A549 (cell line): ENCODE data around the gene MPC2. TPM values are rescaled to one million over a fixed set of nuclear protein-coding genes. Genes with fewer than 3 reads are reported as not detected.

Experiments
- ATAC-seq, 2 experiments: fragments of 200-7000 bp in 1 of 2; fragments of >200 bp in 1 of 2; cut with Nextera tagmentation in 1 of 2; cut with Tn5 transposase in 1 of 2; 3 replicates each; pipeline versions ENCODE4 v1.8.0 to v1.9.1; 2018 to 2020; ENCODE audit warnings: mild to moderate bottlenecking in 1 of 2, moderate library complexity in 1 of 2
- CTCF ChIA-PET: fragments of 300-600 bp; sonication (Branson Sonifier 250); formaldehyde crosslinking; extraction: SDS; loops from one replicate; lab custom pipeline; 2021; ENCODE audit warnings: antibody characterized with exemption, inconsistent platforms; lab: Yijun Ruan, JAX
- POLR2A ChIA-PET: fragments of 350-600 bp; formaldehyde crosslinking; extraction: SDS; loops from one replicate; lab custom pipeline; 2021; ENCODE audit warnings: antibody characterized with exemption, inconsistent platforms; lab: Yijun Ruan, JAX
- DNase-seq, 2 experiments: peaks; one replicate each; pipeline versions ENCODE4 v3.0.0 to v3.0.0-alpha.2; 2011 to 2016; ENCODE audit warnings: low read depth in 1 of 2, low spot score in 1 of 2
- FAIRE-seq: peaks from 2 replicates; lab custom pipeline; 2011; peaks lifted over from hg19 to GRCh38; lab: Jason Lieb, UNC
- H3K27ac ChIP-seq, 2 experiments: fragments of >200 bp; sonication (Bioruptor Twin); formaldehyde crosslinking; 3 replicates each; pipeline ENCODE4 v1.5.1; 2016 to 2017
- H3K4me1 ChIP-seq: fragments of >200 bp; sonication (Bioruptor Twin); formaldehyde crosslinking; 3 replicates; pipeline ENCODE4 v1.6.1; 2016
- H3K4me2 ChIP-seq: fragments of >200 bp; sonication (Bioruptor Twin); formaldehyde crosslinking; 3 replicates; pipeline ENCODE4 v1.6.1; 2016
- H3K4me3 ChIP-seq: fragments of >200 bp; sonication (Bioruptor Twin); formaldehyde crosslinking; 3 replicates; pipeline ENCODE4 v1.5.1; 2016
- H3K9me3 ChIP-seq: fragments of >200 bp; sonication (Bioruptor Twin); formaldehyde crosslinking; 3 replicates; pipeline ENCODE4 v1.6.1; 2016
- BHLHE40 ChIP-seq: IDR thresholded peaks from 2 replicates; pipeline ENCODE4 v1.6.1; 2012; ENCODE audit warnings: low read depth, low read length, inconsistent platforms
- CBX2 ChIP-seq: fragments of 200-600 bp; sonication (generic); IDR thresholded peaks from 2 replicates; pipeline ENCODE4 v1.6.1; 2016; ENCODE audit warnings: low read depth, mild to moderate bottlenecking, borderline replicate concordance
- E2F6 ChIP-seq: IDR thresholded peaks from 2 replicates; pipeline ENCODE4 v1.6.1; 2012; ENCODE audit warnings: low read depth, borderline replicate concordance
- EHF ChIP-seq: fragments of 250-450 bp; sonication (Bioruptor Pico); IDR thresholded peaks from 2 replicates; pipeline ENCODE4 v1.5.0; 2020; ENCODE audit warnings: mild to moderate bottlenecking
- ESRRA ChIP-seq: fragments of 150-350 bp; IDR thresholded peaks from 2 replicates; pipeline ENCODE4 v1.6.1; 2014; ENCODE audit warnings: mild to moderate bottlenecking, low read length, borderline replicate concordance
- FOSB ChIP-seq: fragments of 250-450 bp; sonication (Bioruptor Pico); IDR thresholded peaks from 2 replicates; pipeline ENCODE4 v1.5.0; 2020; ENCODE audit warnings: mild to moderate bottlenecking, moderate library complexity
- HES2 ChIP-seq: fragments of >200 bp; sonication (Bioruptor Twin); formaldehyde crosslinking; IDR thresholded peaks from 2 replicates; pipeline ENCODE4 v1.6.1; 2016
- HOXB13 ChIP-seq: fragments of 250-450 bp; sonication (Bioruptor Pico); IDR thresholded peaks from 2 replicates; pipeline ENCODE4 v1.5.0; 2020; ENCODE audit warnings: low read depth, mild to moderate bottlenecking, moderate library complexity
- JUN ChIP-seq, 2 experiments: fragments of >200 bp; sonication (Bioruptor Twin); formaldehyde crosslinking; IDR thresholded peaks; 2 replicates in 1 of 2; 3 replicates in 1 of 2; pipeline ENCODE4 v1.6.1; 2016 to 2017
- KDM1A ChIP-seq: fragments of 200-600 bp; sonication (generic); IDR thresholded peaks from 2 replicates; pipeline ENCODE4 v1.6.1; 2016; ENCODE audit warnings: low read depth, mild to moderate bottlenecking
- KDM5A ChIP-seq: fragments of 200-600 bp; sonication (generic); IDR thresholded peaks from 2 replicates; pipeline ENCODE4 v1.6.1; 2016; ENCODE audit warnings: antibody characterized with exemption, mild to moderate bottlenecking
- MAFK ChIP-seq: fragments of 450-650 bp; IDR thresholded peaks from 2 replicates; pipeline ENCODE4 v1.6.1; 2014; ENCODE audit not compliant: partially characterized antibody
- MAX ChIP-seq: IDR thresholded peaks from 2 replicates; pipeline ENCODE4 v1.6.1; 2012
- NPAS2 ChIP-seq: fragments of 250-450 bp; sonication (Bioruptor Pico); IDR thresholded peaks from 2 replicates; pipeline ENCODE4 v1.8.0; 2022; ENCODE audit warnings: mild to moderate bottlenecking, moderate library complexity, borderline replicate concordance
- POLR2AphosphoS2 ChIP-seq: conservative IDR thresholded peaks from 2 replicates; pipeline ENCODE4 v1.6.1; 2012; ENCODE audit warnings: low read length, improper control_type of control experiment, inconsistent platforms
- RARB ChIP-seq: fragments of 250-450 bp; sonication (Bioruptor Pico); IDR thresholded peaks from 2 replicates; pipeline ENCODE4 v1.8.0; 2021; ENCODE audit warnings: mild to moderate bottlenecking, moderate library complexity
- ZFP36 ChIP-seq: fragments of 450-650 bp; IDR thresholded peaks from 2 replicates; pipeline ENCODE4 v1.6.1; 2014; ENCODE audit warnings: borderline replicate concordance; ENCODE audit not compliant: partially characterized antibody
- ZNF302 ChIP-seq: fragments of 250-450 bp; sonication (Bioruptor Pico); IDR thresholded peaks from 2 replicates; pipeline ENCODE4 v1.9.0; 2021; ENCODE audit warnings: inconsistent platforms, mild to moderate bottlenecking, moderate library complexity
- ZSCAN20 ChIP-seq: fragments of 250-450 bp; sonication (Bioruptor Pico); IDR thresholded peaks from 2 replicates; pipeline ENCODE4 v1.8.0; 2022; ENCODE audit warnings: mild to moderate bottlenecking, moderate library complexity
- WGBS: methylation state at CpG from one replicate; pipeline ENCODE4 v1.1.6; 2017; ENCODE audit errors: missing lambda C conversion rate; 5-methylcytosine and 5-hydroxymethylcytosine counted together
- polyA plus RNA-seq, 4 experiments: library from polyadenylated mRNA; depleted of rRNA in 3 of 4; stranded (reverse); fragments of >200 nt; fragmentation: RNase III in 1 of 4; extraction: RNeasy Plus Mini Kit Qiagen cat#74134 plus additional on column Dnase treatment in 1 of 4; gene quantifications; 2 replicates in 3 of 4; 3 replicates in 1 of 4; pipeline ENCODE4 v1.2.3, GENCODE V29; 2011 to 2017
- TF ChIP-seq, protein P1 (sequence below): fragments of 450-650 bp; IDR thresholded peaks from 2 replicates; pipeline ENCODE4 v1.6.1; 2014; ENCODE audit warnings: antibody characterized with exemption
- TF ChIP-seq, protein P2 (sequence below): fragments of 200-600 bp; sonication (generic); IDR thresholded peaks from 2 replicates; pipeline ENCODE4 v1.6.1; 2016; ENCODE audit warnings: antibody characterized with exemption, mild to moderate bottlenecking, moderate library complexity
- TF ChIP-seq, protein P3 (sequence below): fragments of >200 bp; sonication (Bioruptor Twin); formaldehyde crosslinking; IDR thresholded peaks from 3 replicates; pipeline ENCODE4 v1.6.1; 2016

Gene MPC2
- polyA plus RNA-seq, 2 of the 4 experiments (the other 2 are of a cell fraction) = 53.0 to 120 TPM

DNA sequence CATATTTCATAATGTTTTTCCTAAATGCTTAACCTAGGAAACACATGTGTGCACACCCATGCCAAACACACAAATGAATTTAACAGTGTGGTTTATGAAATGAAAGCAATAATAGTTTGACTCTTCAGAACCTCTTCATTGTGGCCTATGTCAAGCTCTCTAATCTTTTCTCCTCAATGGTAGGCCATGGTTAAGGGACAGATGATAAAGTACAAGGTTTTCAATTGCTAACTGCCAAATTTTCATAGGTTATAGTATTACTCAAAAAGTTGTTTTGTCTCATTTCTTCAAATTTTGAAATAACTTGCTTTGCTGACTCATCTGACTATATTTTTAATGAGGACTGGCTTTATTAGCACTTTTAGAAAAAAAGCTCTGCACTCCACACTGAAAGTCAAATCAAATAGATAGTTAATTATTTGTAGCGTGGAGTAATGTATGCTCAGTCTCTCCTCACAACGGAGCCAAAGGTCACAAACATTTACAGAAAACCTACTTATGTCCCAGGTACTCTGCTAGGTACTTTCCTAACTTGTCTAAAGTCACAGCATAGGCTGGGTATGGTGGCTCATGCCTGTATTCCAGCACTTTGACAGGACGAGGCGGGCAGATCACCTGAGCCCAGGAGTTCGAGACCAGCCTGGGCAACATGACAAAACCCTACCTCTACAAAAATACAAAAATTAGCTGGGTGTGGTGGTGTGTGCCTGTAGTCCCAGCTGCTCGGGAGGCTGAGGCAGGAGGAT, 19.9 kb downstream of the MPC2 start:
- POLR2A ChIA-PET = no interaction called here
- DNase-seq (no peak), FAIRE-seq (no peak), ATAC-seq (0 out of 6 replicates have a peak, but pooled peaks of 1 of the 2 experiments have one; percentile 24)
- CTCF ChIA-PET = interaction anchor here (0.7 to 2.8 kb wide), 4 partner anchors 10 to 18 kb away, joined by 4 to 8 read pairs (median 4); no protein-coding TSS in a partner anchor
- TF ChIP-seq RARB (no peak), ESRRA (no peak), ZSCAN20 (CRISPR knock-in tag) (no peak)
- no peak overlapping the region for H3K4me3 ChIP-seq
- peak overlapping the region; percentile 15 to 71; a peak in 4 of 6 replicates for H3K27ac ChIP-seq
- H3K4me2 ChIP-seq = peak overlapping the region; percentile 58
- 59% methylated on average over 6 of the region's 6 CpGs for WGBS
- no peaks in the 10 kb centered on the region for H3K9me3 ChIP-seq
- peaks cover 23% of the 10 kb centered on the region for H3K4me1 ChIP-seq

DNA sequence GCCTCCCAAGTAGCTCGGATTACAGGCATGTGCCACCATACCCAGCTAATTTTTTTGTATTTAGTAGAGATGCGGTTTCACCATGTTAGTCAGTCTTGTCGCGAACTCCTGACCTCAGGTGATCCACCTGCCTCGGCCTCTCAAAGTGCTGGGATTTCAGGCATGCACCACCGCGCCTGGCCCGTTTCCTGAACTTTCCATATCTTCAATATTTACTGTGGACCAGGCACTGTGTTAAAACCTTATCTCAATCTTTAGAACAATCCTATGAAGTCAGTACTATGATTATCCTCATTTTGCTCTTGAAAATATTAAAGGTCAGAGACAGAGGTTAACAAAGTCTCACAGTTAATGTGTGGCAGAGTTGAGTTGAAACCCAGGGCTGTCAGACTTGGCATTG, 21.3 kb downstream of the MPC2 start:
- FAIRE-seq = no peak

DNA sequence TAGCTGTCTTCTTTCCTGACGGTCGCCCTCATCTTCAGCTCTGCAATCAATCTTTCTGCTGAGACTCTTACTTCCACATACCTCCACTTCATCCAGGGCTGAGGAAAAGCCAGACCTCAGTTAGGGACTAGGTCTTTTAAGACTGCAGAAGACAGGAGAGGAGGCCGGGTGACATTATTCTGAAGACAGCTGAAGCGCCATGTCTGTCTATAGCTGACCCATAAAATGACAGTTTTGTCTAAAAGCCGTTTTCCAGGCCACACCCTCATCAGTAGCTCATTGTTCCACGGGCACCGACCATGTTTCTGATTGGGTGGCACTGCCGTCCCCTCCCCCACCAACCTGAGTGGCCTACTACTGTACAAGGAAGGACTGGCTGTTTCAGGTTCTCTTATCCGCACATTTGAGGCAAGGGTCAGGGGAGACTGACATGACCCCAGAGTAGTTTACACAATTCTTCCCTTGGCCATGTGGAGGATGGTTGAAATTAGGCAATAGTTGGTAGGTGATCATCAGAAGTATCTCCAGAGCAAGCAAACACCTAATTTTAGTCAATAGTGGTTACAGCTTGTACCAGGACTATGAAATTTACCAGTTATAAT, 22.9 kb downstream of the MPC2 start, which contains the start of gene ADCY10:
ADCY10 (minus strand) TSS at position 240 of the 602 bp plus-strand sequence. CDS start 8,994 bp downstream, outside the sequence.
- ChIA-PET CTCF (interaction anchor here (0.7 to 2.8 kb wide), 3 partner anchors 13 to 172 kb away, joined by 3 to 8 read pairs (median 6); no protein-coding TSS in a partner anchor), POLR2A (no interaction called here)
- 88% methylated on average over 9 of the region's 9 CpGs for WGBS
- Histone ChIP-seq H3K9me3 (no peaks in the 10 kb centered on the region), H3K4me1 (peaks cover 15% of the 10 kb centered on the region), H3K27ac (no peak within 1 kb of the TSS), H3K4me3 (no peak within 1 kb of the TSS), H3K4me2 (no peak within 1 kb of the TSS)
- DNase-seq = no peak
- no peak; a peak in 1 of 6 replicates for ATAC-seq
- FAIRE-seq = no peak
- TF ChIP-seq, protein P1, sequence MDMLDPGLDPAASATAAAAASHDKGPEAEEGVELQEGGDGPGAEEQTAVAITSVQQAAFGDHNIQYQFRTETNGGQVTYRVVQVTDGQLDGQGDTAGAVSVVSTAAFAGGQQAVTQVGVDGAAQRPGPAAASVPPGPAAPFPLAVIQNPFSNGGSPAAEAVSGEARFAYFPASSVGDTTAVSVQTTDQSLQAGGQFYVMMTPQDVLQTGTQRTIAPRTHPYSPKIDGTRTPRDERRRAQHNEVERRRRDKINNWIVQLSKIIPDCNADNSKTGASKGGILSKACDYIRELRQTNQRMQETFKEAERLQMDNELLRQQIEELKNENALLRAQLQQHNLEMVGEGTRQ = no peak
- TF ChIP-seq ZNF302 (CRISPR knock-in tag) = no peak
- no peak for TF ChIP-seq FOSB
- no peak for TF ChIP-seq HES2
- no peak for TF ChIP-seq MAFK
- TF ChIP-seq, protein P2, sequence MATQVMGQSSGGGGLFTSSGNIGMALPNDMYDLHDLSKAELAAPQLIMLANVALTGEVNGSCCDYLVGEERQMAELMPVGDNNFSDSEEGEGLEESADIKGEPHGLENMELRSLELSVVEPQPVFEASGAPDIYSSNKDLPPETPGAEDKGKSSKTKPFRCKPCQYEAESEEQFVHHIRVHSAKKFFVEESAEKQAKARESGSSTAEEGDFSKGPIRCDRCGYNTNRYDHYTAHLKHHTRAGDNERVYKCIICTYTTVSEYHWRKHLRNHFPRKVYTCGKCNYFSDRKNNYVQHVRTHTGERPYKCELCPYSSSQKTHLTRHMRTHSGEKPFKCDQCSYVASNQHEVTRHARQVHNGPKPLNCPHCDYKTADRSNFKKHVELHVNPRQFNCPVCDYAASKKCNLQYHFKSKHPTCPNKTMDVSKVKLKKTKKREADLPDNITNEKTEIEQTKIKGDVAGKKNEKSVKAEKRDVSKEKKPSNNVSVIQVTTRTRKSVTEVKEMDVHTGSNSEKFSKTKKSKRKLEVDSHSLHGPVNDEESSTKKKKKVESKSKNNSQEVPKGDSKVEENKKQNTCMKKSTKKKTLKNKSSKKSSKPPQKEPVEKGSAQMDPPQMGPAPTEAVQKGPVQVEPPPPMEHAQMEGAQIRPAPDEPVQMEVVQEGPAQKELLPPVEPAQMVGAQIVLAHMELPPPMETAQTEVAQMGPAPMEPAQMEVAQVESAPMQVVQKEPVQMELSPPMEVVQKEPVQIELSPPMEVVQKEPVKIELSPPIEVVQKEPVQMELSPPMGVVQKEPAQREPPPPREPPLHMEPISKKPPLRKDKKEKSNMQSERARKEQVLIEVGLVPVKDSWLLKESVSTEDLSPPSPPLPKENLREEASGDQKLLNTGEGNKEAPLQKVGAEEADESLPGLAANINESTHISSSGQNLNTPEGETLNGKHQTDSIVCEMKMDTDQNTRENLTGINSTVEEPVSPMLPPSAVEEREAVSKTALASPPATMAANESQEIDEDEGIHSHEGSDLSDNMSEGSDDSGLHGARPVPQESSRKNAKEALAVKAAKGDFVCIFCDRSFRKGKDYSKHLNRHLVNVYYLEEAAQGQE = no peak
- TF ChIP-seq, protein P3, sequence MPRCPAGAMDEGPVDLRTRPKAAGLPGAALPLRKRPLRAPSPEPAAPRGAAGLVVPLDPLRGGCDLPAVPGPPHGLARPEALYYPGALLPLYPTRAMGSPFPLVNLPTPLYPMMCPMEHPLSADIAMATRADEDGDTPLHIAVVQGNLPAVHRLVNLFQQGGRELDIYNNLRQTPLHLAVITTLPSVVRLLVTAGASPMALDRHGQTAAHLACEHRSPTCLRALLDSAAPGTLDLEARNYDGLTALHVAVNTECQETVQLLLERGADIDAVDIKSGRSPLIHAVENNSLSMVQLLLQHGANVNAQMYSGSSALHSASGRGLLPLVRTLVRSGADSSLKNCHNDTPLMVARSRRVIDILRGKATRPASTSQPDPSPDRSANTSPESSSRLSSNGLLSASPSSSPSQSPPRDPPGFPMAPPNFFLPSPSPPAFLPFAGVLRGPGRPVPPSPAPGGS = no peak
- TF ChIP-seq MAX = no peak
- TF ChIP-seq NPAS2 (CRISPR knock-in tag) = no peak

More for the DNA sequence above, 21.3 kb downstream of the MPC2 start:
- DNase-seq = no peak
- TF ChIP-seq E2F6 (no peak), BHLHE40 (no peak), KDM5A (no peak), EHF (no peak), CBX2 (no peak), ZFP36 (no peak), KDM1A (no peak), POLR2AphosphoS2 (no peak), HOXB13 (no peak), MAFK (no peak), HES2 (no peak), MAX (no peak), JUN (IDR thresholded peaks at IDR 0.05) (no peak)
- TF ChIP-seq, protein P3 = no peak
- TF ChIP-seq, all 56 proteins: peak for 0
- no peak for ATAC-seq
- WGBS = 93% methylated on average over 8 of the region's 8 CpGs
- peaks cover 18% of the 10 kb centered on the region for H3K4me1 ChIP-seq
- CTCF ChIA-PET = interaction anchor here (1.5 to 2.8 kb wide), 2 partner anchors 11 to 12 kb away, joined by 4 to 8 read pairs; no protein-coding TSS in a partner anchor
- H3K4me3 ChIP-seq = no peak overlapping the region
- H3K9me3 ChIP-seq = no peaks in the 10 kb centered on the region
- POLR2A ChIA-PET = no interaction called here
- no peak overlapping the region for H3K27ac ChIP-seq
- no peak overlapping the region for H3K4me2 ChIP-seq
